Tibial nerve (tissue), 4 donors: Measurements from ENCODE around the gene PAPPA. TPM values are rescaled to one million over a fixed set of nuclear protein-coding genes. Genes with fewer than 3 reads are reported as not detected.

Experiments used
- DNase-seq, 2 donors: peaks; one replicate each; pipeline ENCODE4 v3.0.0-alpha.2; 2019; ENCODE audit warnings: low spot score in 2 of 2
- H3K27ac ChIP-seq, 4 donors: fragments of 200-600 bp; sonication (generic) in 3 of 4; one replicate each; pipeline ENCODE4 v1.5.1; 2017 to 2019; ENCODE audit warnings: mild to moderate bottlenecking in 1 of 4
- H3K27me3 ChIP-seq, 2 donors: fragments of 200-600 bp; sonication (generic) in 1 of 2; one replicate each; pipeline versions ENCODE4 v1.5.1 to v1.6.0; 2017 to 2019
- H3K36me3 ChIP-seq, 3 donors: fragments of 200-600 bp; sonication (generic); one replicate each; pipeline ENCODE4 v1.5.1; 2018 to 2019
- H3K4me1 ChIP-seq, 4 donors: fragments of 200-600 bp; sonication (generic) in 3 of 4; one replicate each; pipeline ENCODE4 v1.5.1; 2017 to 2019
- H3K4me3 ChIP-seq, 4 donors: fragments of 200-600 bp; sonication (generic) in 3 of 4; one replicate each; pipeline ENCODE4 v1.5.1; 2017 to 2019; ENCODE audit warnings: mild to moderate bottlenecking in 1 of 4, moderate library complexity in 1 of 4
- H3K9me3 ChIP-seq, 4 donors: fragments of 200-600 bp; sonication (generic) in 3 of 4; one replicate each; pipeline ENCODE4 v1.5.1; 2017 to 2019
- EP300 ChIP-seq, 2 donors: sonication (generic); formaldehyde crosslinking; IDR thresholded peaks; one replicate each; pipeline ENCODE4 v1.6.1; 2017; ENCODE audit warnings: antibody characterized with exemption in 2 of 2, mild to moderate bottlenecking in 1 of 2
- POLR2A ChIP-seq, 2 donors: fragments of 450-650 bp; IDR thresholded peaks; one replicate each; pipeline ENCODE4 v1.6.1; 2017; ENCODE audit warnings: antibody characterized with exemption in 2 of 2, mild to moderate bottlenecking in 2 of 2, moderate library complexity in 2 of 2
- WGBS, 2 donors: methylation state at CpG; one replicate each; pipeline ENCODE4 v1.1.5; 2018; 5-methylcytosine and 5-hydroxymethylcytosine counted together
- total RNA-seq, 4 donors: library from RNA; depleted of rRNA; stranded (reverse); fragments of >200 nt; gene quantifications; one replicate each; pipeline ENCODE4 v1.1.0, GENCODE V29; 2016
- TF ChIP-seq, protein P1 (sequence below), 5 experiments: fragments of 200-600 bp in 3 of 5; fragments of 450-650 bp in 2 of 5; sonication (generic) in 3 of 5; IDR thresholded peaks; one replicate each; pipeline ENCODE4 v1.5.1; 2016 to 2019; ENCODE audit warnings: antibody characterized with exemption in 5 of 5, mild to moderate bottlenecking in 3 of 5, moderate library complexity in 2 of 5

The PAPPA gene
- total RNA-seq, 4 donors from 2014 or later = 1.0 to 8.1 (median 4.0) TPM

DNA sequence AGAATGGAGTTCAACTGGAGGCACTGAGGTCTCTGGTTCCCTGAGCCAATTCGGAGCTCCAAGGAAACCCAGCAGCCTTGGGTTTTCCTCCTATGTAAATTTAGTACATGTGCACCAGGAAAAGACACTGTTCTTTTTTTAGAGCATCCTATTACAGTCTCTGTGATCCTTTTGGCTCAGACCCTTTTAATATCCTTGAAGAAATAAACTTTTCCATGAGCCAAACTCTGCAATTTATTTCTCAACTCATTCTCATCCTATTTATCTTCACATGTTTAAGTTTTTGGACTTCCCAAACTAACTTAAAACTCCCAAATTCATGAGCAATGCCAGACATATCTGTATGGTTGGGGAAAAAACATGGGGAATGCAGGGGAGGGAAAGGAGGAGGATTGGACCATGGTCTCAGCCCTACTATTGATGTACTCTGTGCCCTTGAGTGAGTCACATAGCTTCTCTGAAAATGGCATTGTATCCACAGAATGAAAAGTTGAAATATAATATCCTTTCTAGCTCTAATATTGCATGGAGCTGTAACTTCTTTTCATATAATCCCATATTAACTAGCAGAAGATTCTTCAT lies 76.6 kb downstream of the PAPPA start:
- H3K27ac ChIP-seq = no peak overlapping the region
- 0 to 20% methylated on average over 1 of the region's 1 CpG for WGBS, 2 donors
- H3K36me3 ChIP-seq = no peaks in the 10 kb centered on the region
- H3K4me3 ChIP-seq = no peak overlapping the region
- H3K4me1 ChIP-seq = no peaks in the 10 kb centered on the region
- H3K27me3 ChIP-seq = no peaks in the 10 kb centered on the region
- no peak for TF ChIP-seq EP300 (IDR thresholded peaks at IDR 0.05)
- TF ChIP-seq, protein P1, sequence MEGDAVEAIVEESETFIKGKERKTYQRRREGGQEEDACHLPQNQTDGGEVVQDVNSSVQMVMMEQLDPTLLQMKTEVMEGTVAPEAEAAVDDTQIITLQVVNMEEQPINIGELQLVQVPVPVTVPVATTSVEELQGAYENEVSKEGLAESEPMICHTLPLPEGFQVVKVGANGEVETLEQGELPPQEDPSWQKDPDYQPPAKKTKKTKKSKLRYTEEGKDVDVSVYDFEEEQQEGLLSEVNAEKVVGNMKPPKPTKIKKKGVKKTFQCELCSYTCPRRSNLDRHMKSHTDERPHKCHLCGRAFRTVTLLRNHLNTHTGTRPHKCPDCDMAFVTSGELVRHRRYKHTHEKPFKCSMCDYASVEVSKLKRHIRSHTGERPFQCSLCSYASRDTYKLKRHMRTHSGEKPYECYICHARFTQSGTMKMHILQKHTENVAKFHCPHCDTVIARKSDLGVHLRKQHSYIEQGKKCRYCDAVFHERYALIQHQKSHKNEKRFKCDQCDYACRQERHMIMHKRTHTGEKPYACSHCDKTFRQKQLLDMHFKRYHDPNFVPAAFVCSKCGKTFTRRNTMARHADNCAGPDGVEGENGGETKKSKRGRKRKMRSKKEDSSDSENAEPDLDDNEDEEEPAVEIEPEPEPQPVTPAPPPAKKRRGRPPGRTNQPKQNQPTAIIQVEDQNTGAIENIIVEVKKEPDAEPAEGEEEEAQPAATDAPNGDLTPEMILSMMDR (IDR thresholded peaks at IDR 0.05) = no peak
- TF ChIP-seq POLR2A (IDR thresholded peaks at IDR 0.05) = no peak
- DNase-seq = no peak
- no peaks in the 10 kb centered on the region for H3K9me3 ChIP-seq

DNA sequence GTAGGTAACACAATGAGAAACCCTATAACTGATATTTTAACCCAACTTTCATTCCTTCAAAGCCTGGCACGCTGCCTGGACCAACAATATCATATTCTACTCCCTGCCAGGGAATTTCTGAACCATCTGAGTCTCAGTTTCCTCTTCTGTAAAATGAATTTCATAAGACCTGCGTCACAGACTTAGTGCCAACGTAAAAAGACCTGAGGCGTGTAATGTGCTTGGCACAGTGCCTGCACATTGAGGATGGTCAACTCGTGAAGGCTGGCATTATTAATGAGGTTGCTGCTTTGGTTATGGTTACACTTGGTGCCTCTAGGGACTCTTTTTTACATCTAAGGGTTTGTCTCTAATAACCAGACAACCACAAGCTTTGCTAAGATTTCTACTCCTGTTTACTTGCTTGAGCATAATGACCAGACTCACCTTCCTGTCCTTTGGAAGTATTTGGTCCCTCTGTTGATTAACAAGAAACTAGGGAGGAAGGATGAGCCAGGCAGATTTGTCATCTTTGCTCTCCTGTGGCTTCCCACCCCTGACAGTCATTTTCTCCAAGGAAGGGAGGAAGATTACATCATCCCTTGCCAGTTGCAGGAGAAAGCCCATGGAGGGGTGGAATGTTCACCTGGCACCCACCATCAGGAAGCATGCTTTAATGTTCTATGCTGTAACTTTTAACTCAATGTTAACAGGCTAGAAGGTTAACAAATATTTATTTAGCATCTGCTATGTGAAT lies 79.0 kb downstream of the PAPPA start:
- Histone ChIP-seq H3K4me1 (no peaks in the 10 kb centered on the region), H3K4me3 (no peak overlapping the region), H3K27me3 (no peaks in the 10 kb centered on the region), H3K9me3 (no peaks in the 10 kb centered on the region), H3K36me3 (no peaks in the 10 kb centered on the region), H3K27ac (no peak overlapping the region)
- DNase-seq = no peak
- 67 to 74% methylated on average over 5 of the region's 5 CpGs for WGBS, 2 donors
- TF ChIP-seq EP300 (IDR thresholded peaks at IDR 0.05) = no peak
- no peak for TF ChIP-seq POLR2A (IDR thresholded peaks at IDR 0.05)
- TF ChIP-seq, protein P1 (IDR thresholded peaks at IDR 0.05) = no peak

DNA sequence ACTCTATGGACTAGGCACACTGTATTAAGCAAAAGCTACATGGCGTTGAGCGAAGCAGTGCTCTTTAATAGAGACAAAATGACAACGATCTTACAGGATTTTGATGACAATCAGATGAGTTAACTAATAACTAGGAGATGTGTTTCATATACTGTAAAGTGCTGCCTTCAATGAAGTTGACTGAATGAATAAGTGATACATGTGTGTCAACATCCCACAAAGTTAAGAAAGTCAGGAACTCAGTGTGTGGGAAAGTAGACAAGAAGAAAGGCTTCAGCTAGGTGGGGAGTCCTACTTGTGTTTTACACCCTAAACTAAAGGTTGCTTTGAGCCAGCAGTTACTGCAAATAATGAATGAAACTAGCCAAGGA lies 79.6 kb downstream of the PAPPA start:
- TF ChIP-seq POLR2A (IDR thresholded peaks at IDR 0.05) = no peak
- TF ChIP-seq, protein P1 (IDR thresholded peaks at IDR 0.05) = no peak
- TF ChIP-seq EP300 (IDR thresholded peaks at IDR 0.05) = no peak
- no peak overlapping the region for H3K4me3 ChIP-seq
- DNase-seq = no peak
- no peaks in the 10 kb centered on the region for H3K36me3 ChIP-seq
- H3K4me1 ChIP-seq = no peaks in the 10 kb centered on the region
- 93 to 95% methylated on average over 3 of the region's 3 CpGs for WGBS, 2 donors
- H3K9me3 ChIP-seq = no peaks in the 10 kb centered on the region
- H3K27ac ChIP-seq = no peak overlapping the region
- H3K27me3 ChIP-seq = no peaks in the 10 kb centered on the region

- no peak overlapping the region for H3K27ac ChIP-seq
- no peak overlapping the region for H3K4me3 ChIP-seq
- TF ChIP-seq POLR2A (IDR thresholded peaks at IDR 0.05) (no peak), EP300 (IDR thresholded peaks at IDR 0.05) (no peak)
- TF ChIP-seq, protein P1 (IDR thresholded peaks at IDR 0.05) = no peak
- no peak for DNase-seq
- no peaks in the 10 kb centered on the region for H3K27me3 ChIP-seq
- H3K9me3 ChIP-seq = no peaks in the 10 kb centered on the region
- no peaks in the 10 kb centered on the region for H3K36me3 ChIP-seq
- WGBS, 2 donors = 56 to 61% methylated on average over 4 of the region's 4 CpGs
- H3K4me1 ChIP-seq = no peaks in the 10 kb centered on the region
Observed at GRCh38 chr9:116234081-116234480, 80.5 kb downstream of the PAPPA start.

DNA sequence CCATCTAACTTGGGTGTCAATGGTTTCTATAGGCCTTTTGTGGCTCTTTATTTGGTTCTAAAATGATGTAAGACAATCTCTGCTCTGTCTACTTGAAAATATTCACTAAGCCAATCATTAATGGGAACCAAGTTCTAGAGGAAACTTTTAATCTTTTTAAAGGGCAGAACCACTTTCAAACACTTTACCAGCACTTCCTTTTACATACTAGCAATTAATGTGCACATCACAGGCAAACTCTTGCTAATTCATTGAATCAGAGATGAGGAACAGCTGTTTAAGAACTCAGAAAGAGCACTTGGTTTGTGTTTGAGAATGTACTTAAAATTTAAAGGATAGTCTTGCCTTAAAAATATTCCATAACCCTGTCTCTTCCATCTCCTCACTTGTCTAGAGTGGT lies 83.4 kb downstream of the PAPPA start:
- no peak for TF ChIP-seq EP300 (IDR thresholded peaks at IDR 0.05)
- TF ChIP-seq, protein P1 (IDR thresholded peaks at IDR 0.05) = no peak
- no peak for TF ChIP-seq POLR2A (IDR thresholded peaks at IDR 0.05)
- Histone ChIP-seq H3K27ac (no peak overlapping the region), H3K4me1 (no peaks in the 10 kb centered on the region), H3K27me3 (no peaks in the 10 kb centered on the region), H3K9me3 (no peaks in the 10 kb centered on the region), H3K4me3 (no peak overlapping the region), H3K36me3 (no peaks in the 10 kb centered on the region)
- DNase-seq = no peak
